ENCODE data around the gene BNIP1.

The BNIP1 gene

GRCh38 chr5:173172166-173172565 is 27.8 kb downstream of the BNIP1 start:
- H3K4me2 ChIP-seq (ENCODE audit: low read length): no peak overlapping the region
- H3K9ac ChIP-seq (ENCODE audit: low read depth, low read length): no peak overlapping the region
- peaks cover 9% of the 10 kb centered on the region for H3K27me3 ChIP-seq (ENCODE audit: control insufficient read depth, insufficient read depth, low read length)
- H3K36me3 ChIP-seq (ENCODE audit: insufficient read depth, low read length): no peaks in the 10 kb centered on the region
- no peaks in the 10 kb centered on the region for H3K4me1 ChIP-seq (ENCODE audit: control insufficient read depth, insufficient read depth, low read length)
- no peak overlapping the region for H3K4me3 ChIP-seq (ENCODE audit: low read length)
- H3K9me3 ChIP-seq (replicated peaks; ENCODE audit: low read length): no peaks in the 10 kb centered on the region

- Histone ChIP-seq H3K4me1 (ENCODE audit: control insufficient read depth, insufficient read depth, low read length) (no peaks in the 10 kb centered on the region), H3K36me3 (ENCODE audit: insufficient read depth, low read length) (no peaks in the 10 kb centered on the region), H3K4me2 (ENCODE audit: low read length) (no peak overlapping the region), H3K9ac (ENCODE audit: low read depth, low read length) (no peak overlapping the region), H3K9me3 (replicated peaks; ENCODE audit: low read length) (peaks cover 3% of the 10 kb centered on the region), H3K27me3 (ENCODE audit: control insufficient read depth, insufficient read depth, low read length) (peaks cover 19% of the 10 kb centered on the region), H3K4me3 (ENCODE audit: low read length) (no peak overlapping the region)
Measured at GRCh38 chr5:173175523-173175922, 31.2 kb downstream of the BNIP1 start.

DNA sequence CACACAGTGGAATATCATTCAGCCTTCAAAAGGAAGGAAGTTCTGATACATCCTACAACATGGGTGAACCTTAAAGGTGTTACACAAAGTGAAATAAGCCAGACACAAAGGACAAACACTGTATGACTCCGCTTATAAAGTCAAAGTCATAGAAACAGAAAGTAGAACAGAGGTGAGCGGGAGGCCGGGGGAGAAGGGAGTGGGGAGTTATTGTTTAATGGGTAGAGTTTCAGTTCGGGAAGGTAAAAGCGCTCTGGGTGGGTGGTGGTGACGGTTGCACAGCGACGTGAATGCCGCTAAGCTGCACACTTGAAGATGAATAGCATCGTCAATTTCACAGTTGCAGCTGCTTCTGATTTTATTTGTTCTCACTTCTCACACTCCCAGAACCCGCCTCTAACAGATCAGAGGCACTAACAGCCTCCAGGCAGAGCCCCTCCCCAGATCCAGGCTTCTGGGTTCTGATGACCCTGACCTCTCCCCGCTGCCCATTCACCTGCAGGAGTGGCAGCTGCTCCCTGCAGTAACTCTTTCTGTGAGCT is 34.1 kb downstream of the BNIP1 start:
- peaks cover 22% of the 10 kb centered on the region for H3K27me3 ChIP-seq (ENCODE audit: control insufficient read depth, insufficient read depth, low read length)
- no peak overlapping the region for H3K9ac ChIP-seq (ENCODE audit: low read depth, low read length)
- H3K36me3 ChIP-seq (ENCODE audit: insufficient read depth, low read length): no peaks in the 10 kb centered on the region
- H3K4me2 ChIP-seq (ENCODE audit: low read length): no peak overlapping the region
- H3K9me3 ChIP-seq (replicated peaks; ENCODE audit: low read length): peaks cover 6% of the 10 kb centered on the region
- H3K4me3 ChIP-seq (ENCODE audit: low read length): no peak overlapping the region
- no peaks in the 10 kb centered on the region for H3K4me1 ChIP-seq (ENCODE audit: control insufficient read depth, insufficient read depth, low read length)

DNA sequence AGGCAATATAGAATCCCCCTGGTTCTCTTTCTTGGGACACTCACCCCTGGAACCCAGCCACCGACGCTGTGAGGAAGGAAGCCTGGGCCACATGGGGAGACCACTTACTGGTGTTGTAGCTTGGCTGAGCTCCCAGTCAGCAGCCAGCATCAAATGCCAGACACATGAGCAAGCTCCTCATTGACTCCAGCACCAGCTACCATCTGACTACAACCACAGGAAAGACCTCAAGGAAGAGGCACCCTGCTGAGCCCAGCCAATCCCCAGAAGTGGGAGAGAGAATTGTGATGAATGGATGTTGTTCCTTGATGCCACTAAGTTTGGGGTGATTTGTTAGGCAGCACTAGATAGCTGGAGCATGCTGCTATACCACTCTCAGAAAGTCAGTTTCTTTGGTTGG is 36.0 kb downstream of the BNIP1 start:
- peaks cover 23% of the 10 kb centered on the region for H3K27me3 ChIP-seq (ENCODE audit: control insufficient read depth, insufficient read depth, low read length)
- H3K4me1 ChIP-seq (ENCODE audit: control insufficient read depth, insufficient read depth, low read length): no peaks in the 10 kb centered on the region
- peaks cover 6% of the 10 kb centered on the region for H3K9me3 ChIP-seq (replicated peaks; ENCODE audit: low read length)
- no peak overlapping the region for H3K4me3 ChIP-seq (ENCODE audit: low read length)
- no peaks in the 10 kb centered on the region for H3K36me3 ChIP-seq (ENCODE audit: insufficient read depth, low read length)
- no peak overlapping the region for H3K4me2 ChIP-seq (ENCODE audit: low read length)
- H3K9ac ChIP-seq (ENCODE audit: low read depth, low read length): no peak overlapping the region

DNA sequence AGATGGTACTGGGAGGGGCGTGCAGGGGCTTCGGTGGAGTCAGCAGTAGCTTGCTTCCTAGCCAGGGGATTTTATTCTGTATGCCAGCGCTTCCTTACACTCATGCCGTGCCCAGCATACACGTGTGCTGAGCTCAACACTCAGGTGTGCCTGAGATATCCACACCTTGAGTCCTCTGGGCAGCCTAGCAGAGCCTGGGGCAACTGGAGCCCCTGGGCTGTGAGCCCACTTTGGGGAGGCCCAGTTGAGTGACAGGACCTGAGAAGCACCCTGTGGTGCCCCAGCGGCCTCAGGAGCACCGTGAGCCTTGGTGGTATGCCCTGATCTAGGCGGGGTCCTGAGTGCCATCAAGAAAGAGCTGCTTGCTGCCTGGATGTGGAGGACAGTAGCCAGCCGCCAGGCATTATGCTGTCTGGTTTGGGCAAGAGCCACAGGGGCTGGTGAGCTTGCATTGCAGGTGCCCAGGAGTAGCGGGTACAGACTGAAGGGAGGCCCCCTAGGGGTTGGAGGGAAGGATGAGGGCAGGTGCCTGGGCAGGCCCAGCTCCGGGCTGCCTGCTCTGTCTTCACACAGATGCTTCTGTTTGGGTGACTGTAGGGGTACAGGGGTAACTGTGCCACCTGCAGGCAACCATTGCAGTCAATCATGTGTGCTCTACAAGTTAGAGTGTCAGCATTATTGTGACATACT is 42.9 kb downstream of the BNIP1 start:
- Histone ChIP-seq H3K4me2 (ENCODE audit: low read length) (no peak overlapping the region), H3K36me3 (ENCODE audit: insufficient read depth, low read length) (no peaks in the 10 kb centered on the region), H3K4me1 (ENCODE audit: control insufficient read depth, insufficient read depth, low read length) (no peaks in the 10 kb centered on the region), H3K4me3 (ENCODE audit: low read length) (no peak overlapping the region), H3K9ac (ENCODE audit: low read depth, low read length) (no peak overlapping the region), H3K27me3 (ENCODE audit: control insufficient read depth, insufficient read depth, low read length) (peaks cover 29% of the 10 kb centered on the region), H3K9me3 (replicated peaks; ENCODE audit: low read length) (no peaks in the 10 kb centered on the region)

- Histone ChIP-seq H3K4me2 (ENCODE audit: low read length) (no peak overlapping the region), H3K9me3 (replicated peaks; ENCODE audit: low read length) (no peaks in the 10 kb centered on the region), H3K4me3 (ENCODE audit: low read length) (no peak overlapping the region), H3K27me3 (ENCODE audit: control insufficient read depth, insufficient read depth, low read length) (peaks cover 37% of the 10 kb centered on the region), H3K36me3 (ENCODE audit: insufficient read depth, low read length) (no peaks in the 10 kb centered on the region), H3K4me1 (ENCODE audit: control insufficient read depth, insufficient read depth, low read length) (no peaks in the 10 kb centered on the region), H3K9ac (ENCODE audit: low read depth, low read length) (no peak overlapping the region)
Measured at GRCh38 chr5:173188280-173188679, 43.9 kb downstream of the BNIP1 start.

GRCh38 chr5:173191015-173191414 is 46.7 kb downstream of the BNIP1 start:
- H3K9me3 ChIP-seq (replicated peaks; ENCODE audit: low read length): no peaks in the 10 kb centered on the region
- H3K9ac ChIP-seq (ENCODE audit: low read depth, low read length): no peak overlapping the region
- no peak overlapping the region for H3K4me2 ChIP-seq (ENCODE audit: low read length)
- H3K27me3 ChIP-seq (ENCODE audit: control insufficient read depth, insufficient read depth, low read length): peaks cover 56% of the 10 kb centered on the region
- no peak overlapping the region for H3K4me3 ChIP-seq (ENCODE audit: low read length)
- no peaks in the 10 kb centered on the region for H3K36me3 ChIP-seq (ENCODE audit: insufficient read depth, low read length)
- no peaks in the 10 kb centered on the region for H3K4me1 ChIP-seq (ENCODE audit: control insufficient read depth, insufficient read depth, low read length)

GRCh38 chr5:173191561-173191960 is 47.2 kb downstream of the BNIP1 start:
- no peak overlapping the region for H3K9ac ChIP-seq (ENCODE audit: low read depth, low read length)
- peaks cover 61% of the 10 kb centered on the region for H3K27me3 ChIP-seq (ENCODE audit: control insufficient read depth, insufficient read depth, low read length)
- no peaks in the 10 kb centered on the region for H3K36me3 ChIP-seq (ENCODE audit: insufficient read depth, low read length)
- H3K4me2 ChIP-seq (ENCODE audit: low read length): no peak overlapping the region
- no peaks in the 10 kb centered on the region for H3K9me3 ChIP-seq (replicated peaks; ENCODE audit: low read length)
- H3K4me3 ChIP-seq (ENCODE audit: low read length): no peak overlapping the region
- H3K4me1 ChIP-seq (ENCODE audit: control insufficient read depth, insufficient read depth, low read length): no peaks in the 10 kb centered on the region

DNA sequence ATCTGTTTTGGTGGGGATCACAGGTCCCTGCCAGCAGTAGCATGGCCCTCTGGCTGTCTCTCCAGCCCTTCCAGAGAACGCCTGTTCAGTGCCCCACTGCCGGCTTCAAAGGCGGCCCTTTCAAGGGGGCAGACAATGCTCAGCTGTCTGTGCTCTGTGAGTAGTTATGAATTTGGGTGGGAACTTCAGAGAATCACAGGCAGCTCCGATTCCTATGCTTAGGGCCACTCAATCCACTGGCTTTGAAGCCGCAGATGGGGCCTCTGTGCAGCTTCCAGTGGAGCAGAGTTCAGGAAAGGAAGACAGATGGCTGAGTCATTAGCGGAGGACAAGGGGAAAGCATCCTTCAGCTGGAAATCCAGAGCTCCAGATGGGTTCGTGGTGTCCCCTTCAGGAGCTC is 48.2 kb downstream of the BNIP1 start:
- Histone ChIP-seq H3K36me3 (ENCODE audit: insufficient read depth, low read length) (no peaks in the 10 kb centered on the region), H3K4me1 (ENCODE audit: control insufficient read depth, insufficient read depth, low read length) (no peaks in the 10 kb centered on the region), H3K4me3 (ENCODE audit: low read length) (no peak overlapping the region), H3K9ac (ENCODE audit: low read depth, low read length) (no peak overlapping the region), H3K9me3 (replicated peaks; ENCODE audit: low read length) (no peaks in the 10 kb centered on the region), H3K4me2 (ENCODE audit: low read length) (no peak overlapping the region), H3K27me3 (ENCODE audit: control insufficient read depth, insufficient read depth, low read length) (peaks cover 61% of the 10 kb centered on the region)

DNA sequence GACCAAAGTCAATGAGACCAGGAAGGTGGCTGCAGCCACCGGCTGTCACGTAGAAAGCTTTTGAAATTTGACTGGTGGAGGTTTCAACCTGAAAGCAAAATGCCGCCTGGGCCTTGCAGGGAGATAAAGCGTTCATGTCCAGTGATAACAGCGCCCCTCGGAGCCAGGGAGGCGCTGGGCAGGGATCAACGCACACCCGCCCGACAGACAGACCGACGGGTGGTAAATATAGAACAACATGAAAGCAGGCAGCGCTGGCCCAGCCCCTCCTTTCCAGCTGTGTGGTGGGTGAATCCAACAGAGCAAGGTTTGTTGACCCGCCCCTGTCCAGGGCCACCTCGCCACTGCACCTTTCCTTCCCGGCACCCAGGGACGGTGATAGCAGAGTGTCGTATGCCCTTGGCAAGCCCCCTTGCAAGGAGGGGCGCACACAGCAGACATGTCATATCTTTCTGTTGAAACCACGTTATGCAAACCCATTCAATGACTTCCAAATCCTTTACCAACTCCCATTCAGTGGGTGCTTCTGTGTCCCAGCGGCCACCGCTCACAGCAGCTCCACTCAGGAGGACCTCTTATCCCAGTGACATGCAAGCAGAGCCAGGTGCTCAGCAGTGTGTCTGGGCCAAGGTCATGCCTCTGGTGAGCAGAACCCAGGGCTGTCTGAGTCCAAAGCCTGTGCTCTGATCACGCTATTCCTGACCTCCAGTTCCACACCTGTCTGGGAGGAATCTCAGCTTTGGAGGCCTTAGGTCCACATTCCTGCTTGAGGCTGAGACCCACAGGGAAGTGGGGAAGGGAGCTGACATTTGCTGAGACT is 52.0 kb downstream of the BNIP1 start:
- peaks cover 51% of the 10 kb centered on the region for H3K27me3 ChIP-seq (ENCODE audit: control insufficient read depth, insufficient read depth, low read length)
- no peak overlapping the region for H3K4me3 ChIP-seq (ENCODE audit: low read length)
- no peak overlapping the region for H3K9ac ChIP-seq (ENCODE audit: low read depth, low read length)
- H3K36me3 ChIP-seq (ENCODE audit: insufficient read depth, low read length): no peaks in the 10 kb centered on the region
- peaks cover under 1% of the 10 kb centered on the region for H3K4me1 ChIP-seq (ENCODE audit: control insufficient read depth, insufficient read depth, low read length)
- peaks cover 7% of the 10 kb centered on the region for H3K9me3 ChIP-seq (replicated peaks; ENCODE audit: low read length)
- H3K4me2 ChIP-seq (ENCODE audit: low read length): no peak overlapping the region

- Histone ChIP-seq H3K4me3 (ENCODE audit: low read length) (no peak overlapping the region), H3K9me3 (replicated peaks; ENCODE audit: low read length) (peaks cover 7% of the 10 kb centered on the region), H3K4me1 (ENCODE audit: control insufficient read depth, insufficient read depth, low read length) (peaks cover 10% of the 10 kb centered on the region), H3K9ac (ENCODE audit: low read depth, low read length) (no peak overlapping the region), H3K27me3 (ENCODE audit: control insufficient read depth, insufficient read depth, low read length) (peaks cover 48% of the 10 kb centered on the region), H3K4me2 (ENCODE audit: low read length) (no peak overlapping the region), H3K36me3 (ENCODE audit: insufficient read depth, low read length) (no peaks in the 10 kb centered on the region)
Measured at GRCh38 chr5:173197375-173197891, 53.1 kb downstream of the BNIP1 start.
